DMS53 (cell line): ENCODE measurements around the gene ZSCAN10.
A peak's percentile ranks its signal among the peaks of the same experiment; 100 is the strongest.
"Not testable (repeated sequence)": the region's sequence is repeated elsewhere in the genome, so short reads cannot be mapped to it uniquely, and the experiment has no call there.

Experiments
- DNase-seq: peaks from one replicate; lab custom pipeline; 2025; lab: John Stamatoyannopoulos, UW

Gene ZSCAN10

GRCh38 chr16:3063625-3064386, 35.3 kb downstream of the ZSCAN10 start:
- no peak for DNase-seq

DNA sequence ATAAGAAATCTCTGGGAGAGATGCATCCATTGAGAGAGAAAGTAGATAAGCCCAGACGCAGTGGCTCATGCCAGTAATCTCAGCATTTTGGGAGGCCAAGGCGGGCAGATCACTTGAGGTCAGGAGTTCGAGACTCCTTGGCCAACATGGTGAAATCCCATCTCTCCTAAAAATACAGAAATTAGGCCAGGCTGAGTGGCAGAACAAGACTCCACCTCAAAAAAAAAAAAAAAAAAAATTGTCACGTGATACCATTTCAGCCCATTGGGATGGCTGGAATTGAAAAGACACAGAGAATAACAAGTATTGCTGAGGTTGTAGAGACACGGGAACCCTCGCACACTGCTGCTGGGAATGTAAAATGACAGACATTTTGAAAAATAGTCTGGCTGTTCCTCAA, 36.5 kb downstream of the ZSCAN10 start:
- no peak for DNase-seq

DNA sequence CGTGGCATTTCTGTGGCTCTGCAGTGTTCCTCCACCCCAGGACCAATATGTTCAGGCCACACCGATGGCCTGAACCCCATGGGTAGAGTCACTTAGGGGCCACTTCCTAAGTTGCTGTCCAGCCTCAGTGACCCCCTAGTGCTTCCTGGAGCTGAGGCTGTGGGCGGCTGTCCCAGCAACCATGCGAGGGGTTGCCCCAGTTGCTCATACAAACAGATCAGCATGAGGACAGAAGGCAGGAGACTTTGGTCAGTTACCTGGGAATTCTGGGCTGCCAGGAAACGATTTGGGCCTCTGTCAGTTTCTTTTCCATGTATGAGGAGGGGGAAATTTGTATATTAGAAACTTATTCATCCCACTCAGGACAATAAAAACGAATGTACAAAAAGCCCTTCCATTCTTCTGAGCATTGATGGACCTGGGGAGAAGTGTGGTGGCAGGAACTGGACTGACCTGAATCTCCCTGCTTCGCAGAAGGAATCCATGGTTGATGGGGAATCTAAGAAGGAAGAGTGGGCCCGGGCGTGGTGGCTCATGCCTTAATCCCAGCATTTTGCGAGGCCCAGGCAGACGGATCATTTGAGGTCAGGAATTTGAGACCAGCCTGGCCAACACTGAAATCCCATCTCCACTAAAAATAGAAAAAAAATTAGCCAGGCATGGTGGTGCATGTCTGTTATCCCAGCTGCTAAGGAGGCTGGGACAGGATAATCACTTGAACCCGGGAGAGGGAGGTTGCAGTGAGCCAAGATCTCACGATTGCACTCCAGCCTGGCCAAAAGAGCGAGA, 38.6 kb downstream of the ZSCAN10 start:
- DNase-seq = no peak

DNA sequence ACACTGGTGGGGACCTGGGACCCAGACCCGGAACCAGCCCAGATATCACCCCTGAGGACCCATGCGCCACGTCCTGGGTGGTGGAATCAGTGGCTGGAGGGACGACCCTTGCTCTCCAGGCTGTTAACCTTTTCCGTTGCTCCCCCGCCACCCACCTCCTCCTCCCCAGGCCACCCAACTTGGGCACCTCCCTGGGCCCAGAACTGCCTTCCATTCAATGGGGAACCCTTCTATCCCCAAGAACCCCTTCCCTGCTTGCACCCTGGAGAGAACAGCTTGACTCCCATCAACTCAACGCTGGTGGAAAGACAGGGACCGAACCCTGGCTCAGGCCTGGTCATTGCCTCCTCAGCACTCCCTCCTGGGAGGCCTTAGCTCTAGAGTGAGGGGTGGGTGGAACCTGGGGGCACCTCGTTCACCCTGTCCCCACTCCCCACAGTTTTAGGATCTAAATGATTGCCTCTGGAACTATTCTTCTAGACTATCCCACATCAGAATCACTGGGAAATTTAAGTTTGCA, 39.3 kb downstream of the ZSCAN10 start:
- DNase-seq = no peak

GRCh38 chr16:3059041-3059722, 39.9 kb downstream of the ZSCAN10 start:
- DNase-seq = peak; percentile 90

DNA sequence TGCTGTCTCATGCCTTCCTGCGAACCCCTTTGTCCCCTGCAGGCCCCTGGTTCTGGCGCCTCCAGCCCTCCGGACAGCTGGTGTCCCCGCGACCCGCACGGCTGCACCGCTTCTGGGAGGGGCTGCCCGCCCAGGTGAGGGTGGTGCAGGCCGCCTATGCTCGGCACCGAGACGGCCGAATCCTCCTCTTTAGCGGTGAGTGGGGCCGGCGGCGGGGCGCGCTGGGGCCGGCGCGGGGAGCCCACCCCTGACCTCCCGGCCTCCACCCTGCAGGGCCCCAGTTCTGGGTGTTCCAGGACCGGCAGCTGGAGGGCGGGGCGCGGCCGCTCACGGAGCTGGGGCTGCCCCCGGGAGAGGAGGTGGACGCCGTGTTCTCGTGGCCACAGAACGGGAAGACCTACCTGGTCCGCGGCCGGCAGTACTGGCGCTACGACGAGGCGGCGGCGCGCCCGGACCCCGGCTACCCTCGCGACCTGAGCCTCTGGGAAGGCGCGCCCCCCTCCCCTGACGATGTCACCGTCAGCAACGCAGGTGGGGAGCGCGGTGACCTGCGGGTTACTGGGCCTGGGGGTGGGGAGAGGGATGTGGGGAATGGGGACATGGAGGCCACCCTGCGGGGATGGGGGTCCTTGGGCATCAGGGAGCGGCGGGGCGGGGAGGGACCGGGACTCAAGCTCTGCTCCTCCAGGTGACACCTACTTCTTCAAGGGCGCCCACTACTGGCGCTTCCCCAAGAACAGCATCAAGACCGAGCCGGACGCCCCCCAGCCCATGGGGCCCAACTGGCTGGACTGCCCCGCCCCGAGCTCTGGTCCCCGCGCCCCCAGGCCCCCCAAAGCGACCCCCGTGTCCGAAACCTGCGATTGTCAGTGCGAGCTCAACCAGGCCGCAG, 40.7 kb downstream of the ZSCAN10 start:
- DNase-seq = peak; percentile 54

GRCh38 chr16:3057181-3058138, 41.6 kb downstream of the ZSCAN10 start:
- no peak for DNase-seq

DNA sequence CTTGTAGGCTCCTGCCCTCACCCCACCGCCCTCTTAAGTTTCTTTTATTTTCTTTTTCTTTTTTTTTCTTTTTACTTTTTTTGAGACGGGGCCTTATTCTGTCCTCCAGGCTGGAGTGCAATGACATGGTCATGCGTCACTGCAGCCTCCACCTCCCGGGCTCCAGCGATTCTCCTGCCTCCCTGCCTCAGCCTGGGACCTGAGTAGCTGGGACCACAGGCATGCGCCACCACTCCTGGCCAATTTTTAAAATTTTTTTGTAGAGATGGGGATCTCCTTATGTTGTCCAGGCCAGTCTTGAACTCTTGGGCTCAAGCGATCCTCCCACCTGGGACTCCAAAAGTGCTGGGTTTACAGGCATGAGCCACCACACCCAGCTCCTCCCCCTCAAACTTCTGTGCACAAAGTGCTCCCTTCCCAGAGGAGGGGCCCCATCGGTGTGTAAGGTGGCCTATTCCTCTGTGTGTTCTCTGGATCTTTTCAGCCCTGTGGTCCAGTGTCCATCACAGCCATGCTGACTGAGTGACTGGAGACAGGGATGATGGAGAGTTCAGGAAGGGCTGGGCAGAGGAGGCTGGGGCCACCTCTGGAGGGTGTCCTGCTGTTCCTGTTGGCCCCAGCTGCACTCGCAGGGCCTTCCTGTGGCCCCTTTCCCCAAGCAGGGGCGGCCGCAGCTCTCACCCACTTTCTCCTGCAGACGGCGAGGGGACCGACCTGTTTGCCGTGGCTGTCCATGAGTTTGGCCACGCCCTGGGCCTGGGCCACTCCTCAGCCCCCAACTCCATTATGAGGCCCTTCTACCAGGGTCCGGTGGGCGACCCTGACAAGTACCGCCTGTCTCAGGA, 42.5 kb downstream of the ZSCAN10 start:
- no peak for DNase-seq

GRCh38 chr16:3055734-3056115, 43.4 kb downstream of the ZSCAN10 start:
- DNase-seq = not testable (repeated sequence)

DNA sequence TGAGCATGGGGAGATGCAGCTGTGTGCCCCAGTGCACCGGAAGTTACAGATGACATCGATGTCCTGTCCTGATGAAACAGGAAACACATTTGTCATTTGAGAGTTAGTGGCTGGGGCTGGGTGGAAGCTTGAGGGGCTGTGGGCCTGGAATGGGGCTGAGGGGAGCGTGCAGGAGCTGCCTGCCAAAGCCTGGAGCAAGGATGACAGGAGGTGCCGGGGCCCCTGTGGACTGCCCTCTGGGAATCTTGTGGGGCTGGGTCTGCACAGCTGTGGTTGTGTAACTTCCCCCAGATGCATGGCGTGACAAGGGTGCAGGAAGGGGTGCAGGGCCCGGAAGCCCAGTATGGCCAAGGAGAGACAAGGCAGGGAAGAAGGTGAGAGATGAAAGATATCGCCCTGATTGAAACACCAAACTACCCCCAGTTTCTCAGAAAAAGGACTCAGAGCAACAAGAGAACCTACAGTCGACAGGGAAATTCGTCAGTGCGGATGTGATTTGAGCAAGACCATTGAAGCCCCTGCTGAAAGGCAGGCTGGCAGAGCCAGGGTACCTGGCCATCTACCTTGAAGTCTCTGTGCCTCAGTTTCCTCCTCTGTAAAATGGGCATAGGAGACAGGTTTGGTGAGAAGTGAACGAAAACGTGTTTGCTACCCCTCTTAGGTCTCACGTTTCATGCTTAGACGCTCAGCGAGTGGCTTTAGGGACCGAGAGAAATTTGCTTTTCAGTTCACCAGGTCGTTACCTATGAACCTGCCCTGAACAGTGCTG, 43.9 kb downstream of the ZSCAN10 start:
- no peak for DNase-seq

DNA sequence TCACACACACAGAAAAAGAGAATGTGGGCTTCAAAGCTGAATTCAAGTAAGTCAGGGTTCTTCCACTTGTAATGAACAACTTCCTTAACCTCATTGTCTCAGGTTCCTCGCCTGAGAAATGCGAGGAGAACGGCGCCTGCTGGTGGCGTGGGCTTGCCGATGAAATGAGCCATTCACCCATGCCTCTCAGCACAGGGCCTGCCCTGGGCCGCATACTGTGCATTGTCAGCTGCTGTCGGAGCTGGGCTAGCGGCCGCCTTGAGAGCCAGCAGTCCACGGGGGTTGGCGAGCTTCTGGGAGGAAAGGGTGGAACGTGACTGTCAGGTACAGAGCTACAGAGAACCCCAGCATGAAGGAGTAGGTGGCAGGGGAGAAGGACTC, 45.8 kb downstream of the ZSCAN10 start:
- DNase-seq = not testable (repeated sequence)

DNA sequence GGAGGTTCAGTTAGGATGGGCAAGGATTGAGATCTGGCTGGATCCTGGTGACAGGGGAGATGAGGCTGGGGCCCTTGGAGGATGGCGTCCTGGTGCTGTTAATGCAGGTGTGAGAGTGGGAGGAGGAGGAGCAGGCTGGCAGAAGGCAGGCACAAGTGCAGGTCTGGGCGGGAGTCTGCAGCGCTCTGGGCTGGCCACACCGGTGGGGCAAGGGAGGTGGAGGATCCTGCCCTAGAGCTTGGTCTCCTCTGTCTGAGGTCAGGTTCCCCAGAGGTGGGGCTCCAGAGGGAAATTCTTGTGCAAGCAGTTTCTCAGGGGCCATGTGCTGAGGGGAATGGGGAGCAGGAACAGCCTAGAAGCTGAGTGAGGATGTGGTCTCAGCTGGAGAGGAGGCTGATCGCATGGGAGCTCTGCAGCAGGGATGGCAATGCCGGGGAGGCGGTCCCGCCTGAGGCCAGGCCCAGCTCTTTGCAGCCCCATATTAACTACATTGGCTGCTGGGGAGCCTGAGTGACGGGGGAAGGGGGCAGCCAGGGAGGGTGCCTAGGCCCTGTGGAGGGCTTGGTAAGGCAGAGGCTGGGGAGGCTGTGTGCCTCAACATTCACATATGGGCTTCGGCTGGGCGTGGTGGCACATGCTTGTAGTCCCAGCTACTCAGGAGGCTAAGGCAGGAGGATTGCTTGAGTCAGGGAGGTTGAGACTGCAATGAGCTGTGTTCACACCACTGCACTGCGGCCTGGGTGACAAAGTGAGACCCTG, 46.3 kb downstream of the ZSCAN10 start:
- not testable (repeated sequence) for DNase-seq

DNA sequence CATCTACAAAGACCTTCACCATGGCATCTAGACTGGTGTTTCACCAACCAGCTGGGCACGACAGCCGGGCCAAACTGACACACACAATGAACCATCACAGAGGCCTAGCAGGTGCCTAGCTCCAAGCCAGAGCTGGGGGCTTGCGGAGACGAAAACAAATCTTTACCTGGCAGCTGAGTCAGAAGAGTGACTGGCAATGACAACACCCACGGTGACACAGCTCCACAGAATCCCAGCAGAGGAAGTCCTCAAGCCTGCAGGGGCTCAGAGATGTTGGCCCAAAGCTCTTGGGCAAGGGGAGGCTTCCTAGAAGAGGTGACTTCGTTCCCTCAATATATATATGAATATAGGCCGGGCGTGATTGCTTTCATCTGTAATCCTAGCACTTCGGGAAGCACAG, 47.6 kb downstream of the ZSCAN10 start:
- no peak for DNase-seq

GRCh38 chr16:3051009-3051408, 48.1 kb downstream of the ZSCAN10 start:
- no peak for DNase-seq

GRCh38 chr16:3050487-3050886, 48.6 kb downstream of the ZSCAN10 start:
- DNase-seq = no peak

- no peak for DNase-seq
Observed at GRCh38 chr16:3049921-3050481, 49.1 kb downstream of the ZSCAN10 start.

- no peak for DNase-seq
Observed at GRCh38 chr16:3047387-3047720, 51.7 kb downstream of the ZSCAN10 start.
